Aorta (tissue), 5 donors: ENCODE results near the gene HEXA. TPM values are rescaled to one million over a fixed set of nuclear protein-coding genes. Genes with fewer than 3 reads are reported as not detected.

Source experiments
- ATAC-seq: fragments of 200-7000 bp; cut with Tn5 transposase; one replicate; pipeline ENCODE4 v1.9.1; 2022; ENCODE audit warnings: moderate library complexity; ENCODE audit not compliant: low FRiP score
- DNase-seq, 2 donors: peaks; one replicate each; pipeline ENCODE4 v3.0.0-alpha.2; 2020
- H3K27ac ChIP-seq, 2 donors: one replicate each; pipeline ENCODE4 v1.5.1; 2013; ENCODE audit warnings: low read length in 2 of 2, mild to moderate bottlenecking in 2 of 2, moderate library complexity in 2 of 2, control low read depth in 1 of 2, inconsistent platforms in 1 of 2, low read depth in 1 of 2
- H3K27me3 ChIP-seq, 2 donors: one replicate each; pipeline ENCODE4 v1.6.1; 2013; ENCODE audit warnings: control low read depth in 1 of 2, low read length in 1 of 2, mild to moderate bottlenecking in 1 of 2, moderate library complexity in 1 of 2; ENCODE audit not compliant: insufficient read depth in 2 of 2, control insufficient read depth in 1 of 2
- H3K36me3 ChIP-seq, 2 donors: one replicate each; pipeline ENCODE4 v1.6.1; 2013; ENCODE audit warnings: control low read depth in 1 of 2, low read length in 1 of 2, mild to moderate bottlenecking in 1 of 2; ENCODE audit not compliant: insufficient read depth in 2 of 2, control insufficient read depth in 1 of 2
- H3K4me1 ChIP-seq, 2 donors: one replicate each; pipeline ENCODE4 v1.6.1; 2013; ENCODE audit warnings: low read length in 2 of 2, control low read depth in 1 of 2, mild to moderate bottlenecking in 1 of 2, moderate library complexity in 1 of 2; ENCODE audit not compliant: insufficient read depth in 2 of 2, control insufficient read depth in 1 of 2
- H3K4me3 ChIP-seq, 2 donors: one replicate each; pipeline ENCODE4 v1.5.1; 2013; ENCODE audit warnings: low read length in 2 of 2, control low read depth in 1 of 2, mild to moderate bottlenecking in 1 of 2
- H3K9me3 ChIP-seq: one replicate; pipeline ENCODE4 v1.6.1; 2013; ENCODE audit warnings: mild to moderate bottlenecking, low read length; ENCODE audit not compliant: control insufficient read depth
- WGBS, 2 donors: extraction: QIAGEN DNeasy Blood & Tissue Kit; methylation state at CpG; one replicate each; pipeline ENCODE4 v1.1.7; 2013; 5-methylcytosine and 5-hydroxymethylcytosine counted together
- intact Hi-C, 2 donors: fragments of 100-400 bp; cut with DNase I; formaldehyde crosslinking; loops; one replicate each; pipeline versions ENCODE4 v1.14.2 to v1.15.0; 2022
- polyA plus RNA-seq, 2 donors: library from polyadenylated mRNA; stranded (reverse); fragments of 200-250 nt; gene quantifications; one replicate each; pipeline ENCODE4 v1.2.3, GENCODE V29; 2013
- total RNA-seq, 2 donors: library from RNA; stranded (reverse); fragmentation: NEBNext Ultra II Directional; extraction: Animal tissue kit (Norgen Biotek cat#: 25700); gene quantifications; one replicate each; pipeline ENCODE4 v1.2.1, GENCODE V29; 2021
- donor health status: healthy with polysubstance abuse.
- donor health status: Bipolar disorder and iron deficiency.
- donor health status: DM: no; HTN: no; CAD: no.
- donor health status: DM: no; HTN: no; CAD: no.
- donor health status: DM: yes; HTN: yes; CAD: no.

The HEXA gene
- total and polyA plus RNA-seq, 4 donors, result 58.2 to 144 (median 98.8) TPM

DNA sequence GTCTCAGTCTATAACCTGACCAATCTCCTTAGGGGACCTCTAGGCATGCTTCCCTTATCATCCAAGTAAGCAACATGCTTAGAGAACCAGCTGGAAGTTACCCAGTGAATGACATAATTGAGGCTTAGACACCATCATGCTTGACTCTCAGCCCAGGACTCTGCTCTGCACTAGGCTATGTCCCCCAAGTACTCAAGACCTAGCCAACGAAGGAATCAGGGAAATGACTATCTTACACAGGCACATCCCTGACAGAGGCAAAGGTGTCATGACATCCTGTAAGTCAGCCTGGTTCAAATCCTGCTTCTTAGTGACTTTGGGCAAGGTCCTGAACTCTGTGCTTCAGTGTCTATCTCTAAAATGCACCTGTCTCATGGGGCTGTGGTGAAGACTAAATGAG lies 31.2 kb downstream of the HEXA start:
- intact Hi-C loops, result no loop called here
- no peaks in the 10 kb centered on the region for H3K9me3 ChIP-seq
- no peak overlapping the region for H3K4me3 ChIP-seq
- H3K36me3 ChIP-seq, result peaks cover 17 to 18% of the 10 kb centered on the region in 2 donors
- DNase-seq (no peak), ATAC-seq (no peak)
- H3K27me3 ChIP-seq, result no peaks in the 10 kb centered on the region
- H3K4me1 ChIP-seq, result no peaks in the 10 kb centered on the region
- 77 to 88% methylated on average over 1 of the region's 1 CpG for WGBS, 2 donors
- H3K27ac ChIP-seq, result no peak overlapping the region

GRCh38 chr15:72342385-72342784 lies 33.4 kb downstream of the HEXA start:
- intact Hi-C loops, result no loop called here
- ATAC-seq, result no peak
- H3K27me3 ChIP-seq, result no peaks in the 10 kb centered on the region
- H3K4me3 ChIP-seq, result no peak overlapping the region
- H3K4me1 ChIP-seq, result no peaks in the 10 kb centered on the region
- peaks cover 9 to 14% of the 10 kb centered on the region in 2 donors for H3K36me3 ChIP-seq
- no peak overlapping the region for H3K27ac ChIP-seq
- DNase-seq, result no peak
- 60 to 62% methylated on average over 11 of the region's 11 CpGs for WGBS, 2 donors
- H3K9me3 ChIP-seq, result no peaks in the 10 kb centered on the region

GRCh38 chr15:72341361-72341760 lies 34.5 kb downstream of the HEXA start:
- H3K27me3 ChIP-seq, result no peaks in the 10 kb centered on the region
- no peak for ATAC-seq
- no peaks in the 10 kb centered on the region for H3K4me1 ChIP-seq
- H3K4me3 ChIP-seq, result no peak overlapping the region
- no peak for DNase-seq
- intact Hi-C loops, result no loop called here
- no peaks in the 10 kb centered on the region for H3K9me3 ChIP-seq
- no peak overlapping the region for H3K27ac ChIP-seq
- H3K36me3 ChIP-seq, result peaks cover 8 to 14% of the 10 kb centered on the region in 2 donors
- WGBS, 2 donors, result 73% methylated on average over 6 of the region's 6 CpGs

DNA sequence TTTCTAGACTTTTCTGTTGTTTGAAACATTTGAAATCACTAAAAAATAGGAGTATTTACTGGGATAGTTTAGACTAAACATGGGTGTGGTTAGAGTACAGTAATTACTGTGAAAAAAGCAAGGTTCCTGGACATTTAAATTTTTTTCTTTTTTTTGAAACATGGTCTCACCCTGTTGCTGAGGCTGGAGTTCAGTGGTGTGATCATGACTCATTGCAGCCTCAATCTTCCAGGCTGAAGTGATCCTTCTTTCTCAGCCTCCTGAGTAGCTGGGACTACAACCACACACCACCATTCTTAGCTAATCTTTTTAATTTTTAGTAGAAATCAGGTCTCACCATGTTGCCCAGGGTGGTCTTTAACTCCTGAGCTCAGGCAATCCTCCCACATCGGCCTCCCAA lies 35.4 kb downstream of the HEXA start:
- H3K36me3 ChIP-seq, result peaks cover 4 to 9% of the 10 kb centered on the region in 2 donors
- no peaks in the 10 kb centered on the region for H3K27me3 ChIP-seq
- 89 to 100% methylated on average over 1 of the region's 1 CpG for WGBS, 2 donors
- no peak overlapping the region for H3K4me3 ChIP-seq
- H3K4me1 ChIP-seq, result no peaks in the 10 kb centered on the region
- intact Hi-C loops, result no loop called here
- DNase-seq (no peak), ATAC-seq (no peak)
- H3K27ac ChIP-seq, result no peak overlapping the region
- H3K9me3 ChIP-seq, result no peaks in the 10 kb centered on the region

GRCh38 chr15:72339777-72340177 lies 36.0 kb downstream of the HEXA start:
- no peak overlapping the region for H3K4me3 ChIP-seq
- 52 to 54% methylated on average over 3 of the region's 3 CpGs for WGBS, 2 donors
- peaks cover 2 to 8% of the 10 kb centered on the region in 2 donors for H3K36me3 ChIP-seq
- no peak overlapping the region for H3K27ac ChIP-seq
- no peak for DNase-seq
- intact Hi-C loops, result no loop called here
- H3K9me3 ChIP-seq, result no peaks in the 10 kb centered on the region
- ATAC-seq, result peak; percentile 71
- H3K4me1 ChIP-seq, result no peaks in the 10 kb centered on the region
- H3K27me3 ChIP-seq, result no peaks in the 10 kb centered on the region

DNA sequence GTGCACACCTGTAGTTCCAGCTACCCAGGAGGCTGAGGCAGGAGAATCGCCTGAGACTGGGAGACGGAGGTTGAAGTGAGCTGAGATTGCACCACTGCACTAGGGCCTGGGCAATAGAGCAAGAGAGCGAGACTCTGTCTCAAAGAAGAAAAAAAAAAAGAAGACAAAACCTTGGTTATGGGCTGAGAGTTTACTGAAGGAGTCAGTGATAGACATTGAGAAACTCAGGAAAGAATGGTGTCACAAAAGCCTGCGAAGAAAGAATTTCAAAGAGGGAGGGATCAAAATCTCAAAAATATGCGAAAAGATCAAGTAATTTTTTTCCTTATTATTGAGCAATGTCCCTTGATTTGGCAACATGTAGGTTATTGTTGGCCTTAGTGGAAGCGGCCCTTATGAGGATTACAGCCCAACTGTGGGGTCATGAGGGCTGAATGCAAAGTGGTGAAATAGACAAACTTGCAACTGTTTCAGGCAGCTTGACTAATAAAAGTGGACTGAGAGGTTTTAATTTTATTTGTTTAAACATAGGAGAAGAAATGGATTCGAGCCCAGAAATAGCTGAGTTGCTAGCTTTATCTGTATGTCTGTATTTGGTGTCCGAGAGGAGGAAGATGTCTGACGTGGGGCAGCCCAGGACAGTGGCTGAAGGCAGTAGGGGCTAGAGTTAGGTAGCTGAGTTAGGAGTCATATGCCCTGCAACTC lies 37.0 kb downstream of the HEXA start:
- Histone ChIP-seq H3K27me3 (no peaks in the 10 kb centered on the region), H3K36me3 (peaks cover under 1 to 7% of the 10 kb centered on the region in 2 donors), H3K4me3 (no peak overlapping the region), H3K9me3 (no peaks in the 10 kb centered on the region), H3K4me1 (no peaks in the 10 kb centered on the region), H3K27ac (no peak overlapping the region)
- ATAC-seq (peak; percentile 88), DNase-seq (no peak)
- intact Hi-C loops, result no loop called here
- 77 to 78% methylated on average over 9 of the region's 9 CpGs for WGBS, 2 donors

DNA sequence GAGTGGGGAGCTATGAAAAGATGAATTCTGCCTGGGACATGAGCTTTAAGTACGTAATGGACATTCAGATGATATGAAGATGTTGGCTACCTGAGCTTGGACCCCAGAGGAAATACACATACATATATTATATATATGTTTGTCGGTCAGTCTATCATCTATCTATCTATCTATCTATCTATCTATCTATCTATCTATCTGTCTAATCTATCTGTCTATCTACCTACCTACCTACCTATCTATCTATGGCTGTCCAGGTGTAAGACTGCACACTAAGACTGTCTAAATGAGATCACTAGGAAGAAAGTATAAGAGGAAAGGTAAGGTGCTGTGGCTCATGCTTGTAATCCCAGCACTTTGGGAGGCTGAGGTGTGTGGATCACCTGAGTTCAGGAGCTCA lies 37.7 kb downstream of the HEXA start:
- Histone ChIP-seq H3K4me1 (no peaks in the 10 kb centered on the region), H3K27ac (no peak overlapping the region), H3K9me3 (no peaks in the 10 kb centered on the region), H3K4me3 (no peak overlapping the region), H3K36me3 (peaks cover 0 to under 1% of the 10 kb centered on the region in 2 donors), H3K27me3 (no peaks in the 10 kb centered on the region)
- DNase-seq, result no peak
- intact Hi-C loops, result no loop called here
- 98% methylated on average over 2 of the region's 2 CpGs for WGBS, 2 donors
- ATAC-seq, result no peak

GRCh38 chr15:72334842-72335241 lies 41.0 kb downstream of the HEXA start:
- Histone ChIP-seq H3K4me1 (no peaks in the 10 kb centered on the region), H3K27me3 (no peaks in the 10 kb centered on the region), H3K4me3 (no peak overlapping the region), H3K9me3 (no peaks in the 10 kb centered on the region), H3K27ac (no peak overlapping the region), H3K36me3 (peaks cover 0 to 3% of the 10 kb centered on the region in 2 donors)
- WGBS, 2 donors, result 90 to 92% methylated on average over 2 of the region's 2 CpGs
- intact Hi-C loops, result no loop called here
- DNase-seq, result no peak
- no peak for ATAC-seq

GRCh38 chr15:72331021-72331420 lies 44.8 kb downstream of the HEXA start:
- WGBS, 2 donors, result 90 to 93% methylated on average over 3 of the region's 3 CpGs
- ATAC-seq (no peak), DNase-seq (no peak)
- Histone ChIP-seq H3K4me1 (no peaks in the 10 kb centered on the region), H3K36me3 (peaks cover 3% of the 10 kb centered on the region in 2 donors), H3K27me3 (no peaks in the 10 kb centered on the region), H3K27ac (no peak overlapping the region), H3K9me3 (no peaks in the 10 kb centered on the region), H3K4me3 (no peak overlapping the region)
- intact Hi-C loops, result no loop called here
